Measurements from ENCODE around the gene NOS3.
"Not testable (repeated sequence)": the region's sequence is repeated elsewhere in the genome, so short reads cannot be mapped to it uniquely, and the experiment has no call there.

NOS3 gene

GRCh38 chr7:151019130-151019447 is 28.3 kb downstream of the NOS3 start:
- DNase-seq, result no peak

GRCh38 chr7:151020231-151020630 is 29.4 kb downstream of the NOS3 start:
- DNase-seq, result peak; percentile 15

- no peak for DNase-seq
Observed at GRCh38 chr7:151023232-151023631, 32.4 kb downstream of the NOS3 start.

- DNase-seq, result no peak
Observed at GRCh38 chr7:151024435-151025056, 33.7 kb downstream of the NOS3 start, which contains the start of gene ATG9B. ATG9B (minus strand) TSS chr7:151024494; CDS start chr7:151024423, 71 bp downstream.

GRCh38 chr7:151025924-151026671 is 35.3 kb downstream of the NOS3 start:
- DNase-seq, result no peak

GRCh38 chr7:151026771-151027727 is 36.2 kb downstream of the NOS3 start:
- DNase-seq, result peak; percentile 43

- not testable (repeated sequence) for DNase-seq
Observed at GRCh38 chr7:151027728-151028130, 36.9 kb downstream of the NOS3 start.

GRCh38 chr7:151028131-151028947 is 37.5 kb downstream of the NOS3 start, which contains the start of gene ABCB8:
ABCB8 (plus strand) TSS chr7:151028450; CDS start chr7:151028516, 66 bp downstream.
- peak; percentile 98 for DNase-seq

GRCh38 chr7:151028948-151029501 is 38.2 kb downstream of the NOS3 start:
- DNase-seq, result no peak

GRCh38 chr7:151031011-151031410 is 40.2 kb downstream of the NOS3 start:
- DNase-seq, result no peak

- DNase-seq, result no peak
Observed at GRCh38 chr7:151032936-151033863, 42.4 kb downstream of the NOS3 start.

GRCh38 chr7:151033864-151034249 is 43.0 kb downstream of the NOS3 start:
- no peak for DNase-seq

GRCh38 chr7:151034312-151035025 is 43.7 kb downstream of the NOS3 start:
- DNase-seq, result no peak

GRCh38 chr7:151035026-151035717 is 44.4 kb downstream of the NOS3 start:
- no peak for DNase-seq

- DNase-seq, result no peak
Observed at GRCh38 chr7:151035902-151036301, 45.1 kb downstream of the NOS3 start.

GRCh38 chr7:151038951-151039849 is 48.4 kb downstream of the NOS3 start:
- peak; percentile 13 for DNase-seq

- no peak for DNase-seq
Observed at GRCh38 chr7:151039850-151040548, 49.2 kb downstream of the NOS3 start.

All from NCI-H2227 treated with DMSO at 0.1 percent for 48 hours (cell line).